Measurements from ENCODE around the gene ARHGAP15.

Gene ARHGAP15

DNA sequence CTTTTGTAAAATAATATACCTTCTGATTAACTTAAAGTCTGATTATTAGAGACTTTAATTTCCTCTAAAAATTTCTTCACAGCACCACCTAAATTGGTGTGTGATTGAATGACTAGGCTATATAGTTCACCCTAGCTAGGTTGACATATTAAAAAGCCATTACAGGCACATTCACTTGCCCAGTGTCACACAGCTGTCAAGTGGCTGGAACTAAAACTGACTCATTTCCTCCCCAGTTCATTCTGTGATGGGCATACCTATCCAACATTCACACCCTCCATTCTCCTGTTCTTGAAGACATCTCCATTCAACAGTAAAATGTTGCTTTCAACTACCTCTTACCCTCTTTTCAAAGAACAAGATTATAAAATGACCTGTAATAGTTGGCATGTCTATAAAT lies 334.5 kb downstream of the ARHGAP15 start:
- Histone ChIP-seq H3K4me2 (ENCODE audit: low read depth, low read length) (no peak overlapping the region), H3K4me1 (ENCODE audit: low read length) (peaks cover 4% of the 10 kb centered on the region), H3K9me3 (replicated peaks; ENCODE audit: insufficient read depth, low read length) (no peaks in the 10 kb centered on the region), H3K4me3 (ENCODE audit: low read length) (no peak overlapping the region), H3K27ac (ENCODE audit: low read length) (no peak overlapping the region), H3K79me2 (ENCODE audit: low read length) (no peaks in the 10 kb centered on the region), H3K36me3 (replicated peaks; ENCODE audit: insufficient read depth, low read length) (no peaks in the 10 kb centered on the region; the same call in 1 of the 2 replicates), H3K27me3 (replicated peaks; ENCODE audit: insufficient read depth, low read length) (no peaks in the 10 kb centered on the region), H4K20me1 (ENCODE audit: insufficient read depth, low read length) (no peaks in the 10 kb centered on the region), H3K9ac (ENCODE audit: low read length) (no peak overlapping the region), H3K9me2 (replicated peaks; ENCODE audit: insufficient read depth, low read length) (no peaks in the 10 kb centered on the region), H2AFZ (ENCODE audit: low read length) (no peak overlapping the region), H3F3A (ENCODE audit: insufficient read depth, low read length) (peaks cover 5% of the 10 kb centered on the region; the same call in 1 of the 2 replicates)
- TF ChIP-seq EZH2 (optimal IDR thresholded peaks at IDR 0.05; ENCODE audit: low read depth, low read length): no peak
- TF ChIP-seq, protein P1, sequence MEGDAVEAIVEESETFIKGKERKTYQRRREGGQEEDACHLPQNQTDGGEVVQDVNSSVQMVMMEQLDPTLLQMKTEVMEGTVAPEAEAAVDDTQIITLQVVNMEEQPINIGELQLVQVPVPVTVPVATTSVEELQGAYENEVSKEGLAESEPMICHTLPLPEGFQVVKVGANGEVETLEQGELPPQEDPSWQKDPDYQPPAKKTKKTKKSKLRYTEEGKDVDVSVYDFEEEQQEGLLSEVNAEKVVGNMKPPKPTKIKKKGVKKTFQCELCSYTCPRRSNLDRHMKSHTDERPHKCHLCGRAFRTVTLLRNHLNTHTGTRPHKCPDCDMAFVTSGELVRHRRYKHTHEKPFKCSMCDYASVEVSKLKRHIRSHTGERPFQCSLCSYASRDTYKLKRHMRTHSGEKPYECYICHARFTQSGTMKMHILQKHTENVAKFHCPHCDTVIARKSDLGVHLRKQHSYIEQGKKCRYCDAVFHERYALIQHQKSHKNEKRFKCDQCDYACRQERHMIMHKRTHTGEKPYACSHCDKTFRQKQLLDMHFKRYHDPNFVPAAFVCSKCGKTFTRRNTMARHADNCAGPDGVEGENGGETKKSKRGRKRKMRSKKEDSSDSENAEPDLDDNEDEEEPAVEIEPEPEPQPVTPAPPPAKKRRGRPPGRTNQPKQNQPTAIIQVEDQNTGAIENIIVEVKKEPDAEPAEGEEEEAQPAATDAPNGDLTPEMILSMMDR (IDR thresholded peaks at IDR 0.05; ENCODE audit: low read length): no peak
- TF ChIP-seq EZH2phosphoT487 (IDR thresholded peaks at IDR 0.05; ENCODE audit: low read length): no peak
- peak; percentile 21 for DNase-seq

DNA sequence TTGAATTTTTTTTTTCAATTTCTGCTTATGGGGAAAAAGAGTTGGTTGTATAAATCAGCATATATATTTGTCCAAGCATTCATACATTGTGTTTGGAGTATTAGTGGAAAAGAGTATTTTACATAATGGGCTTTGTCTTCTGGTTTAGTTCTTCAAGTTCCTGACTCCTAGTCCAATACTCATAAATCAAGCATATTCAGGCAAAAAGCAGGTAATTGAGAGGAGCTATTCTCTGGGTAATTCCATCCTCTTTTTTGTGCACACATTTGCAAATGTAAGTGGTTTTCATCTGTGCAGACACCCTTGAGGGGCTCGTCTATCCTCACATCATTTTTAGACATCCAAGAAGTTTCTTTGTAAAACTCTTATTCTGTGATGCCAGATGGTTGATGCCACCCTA lies 337.2 kb downstream of the ARHGAP15 start:
- no peak for TF ChIP-seq EZH2phosphoT487 (IDR thresholded peaks at IDR 0.05; ENCODE audit: low read length)
- TF ChIP-seq, protein P1 (IDR thresholded peaks at IDR 0.05; ENCODE audit: low read length): no peak
- no peak for TF ChIP-seq EZH2 (optimal IDR thresholded peaks at IDR 0.05; ENCODE audit: low read depth, low read length)
- Histone ChIP-seq H3K9me2 (replicated peaks; ENCODE audit: insufficient read depth, low read length) (no peaks in the 10 kb centered on the region), H3K36me3 (replicated peaks; ENCODE audit: insufficient read depth, low read length) (no peaks in the 10 kb centered on the region), H2AFZ (ENCODE audit: low read length) (no peak overlapping the region), H3K79me2 (ENCODE audit: low read length) (no peaks in the 10 kb centered on the region), H3K4me1 (ENCODE audit: low read length) (peaks cover 8% of the 10 kb centered on the region), H3F3A (ENCODE audit: insufficient read depth, low read length) (peaks cover 7% of the 10 kb centered on the region; the same call in 1 of the 2 replicates), H3K27ac (ENCODE audit: low read length) (no peak overlapping the region), H3K4me2 (ENCODE audit: low read depth, low read length) (no peak overlapping the region), H4K20me1 (ENCODE audit: insufficient read depth, low read length) (no peaks in the 10 kb centered on the region), H3K9ac (ENCODE audit: low read length) (no peak overlapping the region), H3K27me3 (replicated peaks; ENCODE audit: insufficient read depth, low read length) (no peaks in the 10 kb centered on the region), H3K9me3 (replicated peaks; ENCODE audit: insufficient read depth, low read length) (no peaks in the 10 kb centered on the region), H3K4me3 (ENCODE audit: low read length) (no peak overlapping the region)
- no peak for DNase-seq

DNA sequence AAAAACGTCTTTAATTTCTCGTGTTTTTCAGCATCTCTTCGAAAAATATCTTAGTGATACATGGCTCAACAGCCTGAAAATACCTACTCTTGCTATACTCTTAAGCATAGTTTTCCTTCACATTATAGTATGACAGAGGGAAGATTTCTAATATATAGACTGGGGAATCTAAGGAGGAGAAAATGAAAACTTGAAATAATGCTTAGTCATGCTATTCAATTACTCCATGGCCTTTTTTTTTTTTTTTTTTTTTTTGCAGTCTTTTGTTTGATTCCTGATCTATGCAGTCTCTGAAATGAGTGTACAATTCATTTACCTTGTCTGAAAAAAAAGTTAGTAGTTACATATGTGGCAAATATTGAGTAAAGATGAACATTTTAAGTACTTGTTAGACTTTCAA lies 337.8 kb downstream of the ARHGAP15 start:
- H3K9me3 ChIP-seq (replicated peaks; ENCODE audit: insufficient read depth, low read length): no peaks in the 10 kb centered on the region
- TF ChIP-seq EZH2phosphoT487 (IDR thresholded peaks at IDR 0.05; ENCODE audit: low read length) (no peak), EZH2 (optimal IDR thresholded peaks at IDR 0.05; ENCODE audit: low read depth, low read length) (no peak)
- TF ChIP-seq, protein P1 (IDR thresholded peaks at IDR 0.05; ENCODE audit: low read length): no peak
- DNase-seq: no peak
- no peak overlapping the region for H3K9ac ChIP-seq (ENCODE audit: low read length)
- H3K4me2 ChIP-seq (ENCODE audit: low read depth, low read length): no peak overlapping the region
- peaks cover 7% of the 10 kb centered on the region; the same call in 1 of the 2 replicates for H3F3A ChIP-seq (ENCODE audit: insufficient read depth, low read length)
- peaks cover 8% of the 10 kb centered on the region for H3K4me1 ChIP-seq (ENCODE audit: low read length)
- no peaks in the 10 kb centered on the region for H3K79me2 ChIP-seq (ENCODE audit: low read length)
- no peak overlapping the region for H2AFZ ChIP-seq (ENCODE audit: low read length)
- H3K27me3 ChIP-seq (replicated peaks; ENCODE audit: insufficient read depth, low read length): no peaks in the 10 kb centered on the region
- no peaks in the 10 kb centered on the region for H3K36me3 ChIP-seq (replicated peaks; ENCODE audit: insufficient read depth, low read length)
- no peak overlapping the region for H3K27ac ChIP-seq (ENCODE audit: low read length)
- no peaks in the 10 kb centered on the region for H3K9me2 ChIP-seq (replicated peaks; ENCODE audit: insufficient read depth, low read length)
- H4K20me1 ChIP-seq (ENCODE audit: insufficient read depth, low read length): no peaks in the 10 kb centered on the region
- no peak overlapping the region for H3K4me3 ChIP-seq (ENCODE audit: low read length)

All from MM.1S (cell line).